NOMO-1 treated with DMSO at 0.1 percent for 48 hours (cell line): ENCODE data around the gene THBS2.
"Not testable (repeated sequence)": the region's sequence is repeated elsewhere in the genome, so short reads cannot be mapped to it uniquely, and the experiment has no call there.

Source experiments
- DNase-seq: peaks from one replicate; lab custom pipeline; 2025; ENCODE audit not compliant: unreplicated experiment; lab: John Stamatoyannopoulos, UW

The THBS2 gene

GRCh38 chr6:169273511-169273910 is 19.9 kb upstream of the THBS2 start:
- no peak for DNase-seq

DNA sequence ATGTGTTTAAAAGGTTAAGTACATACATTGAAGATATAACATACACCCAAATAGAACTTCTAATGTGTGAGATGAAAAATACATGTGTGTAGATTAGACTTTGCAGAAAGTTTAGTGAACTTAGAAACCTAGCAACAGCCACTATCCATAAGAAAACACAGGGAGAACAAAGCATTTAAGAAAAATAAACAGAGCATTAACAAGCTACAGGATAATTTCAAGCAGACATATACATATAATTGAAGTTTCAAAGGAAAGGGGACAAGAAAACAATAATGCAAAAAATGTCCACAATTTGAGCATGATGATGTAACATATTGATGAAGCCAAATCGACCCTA is 18.2 kb upstream of the THBS2 start:
- DNase-seq: no peak

DNA sequence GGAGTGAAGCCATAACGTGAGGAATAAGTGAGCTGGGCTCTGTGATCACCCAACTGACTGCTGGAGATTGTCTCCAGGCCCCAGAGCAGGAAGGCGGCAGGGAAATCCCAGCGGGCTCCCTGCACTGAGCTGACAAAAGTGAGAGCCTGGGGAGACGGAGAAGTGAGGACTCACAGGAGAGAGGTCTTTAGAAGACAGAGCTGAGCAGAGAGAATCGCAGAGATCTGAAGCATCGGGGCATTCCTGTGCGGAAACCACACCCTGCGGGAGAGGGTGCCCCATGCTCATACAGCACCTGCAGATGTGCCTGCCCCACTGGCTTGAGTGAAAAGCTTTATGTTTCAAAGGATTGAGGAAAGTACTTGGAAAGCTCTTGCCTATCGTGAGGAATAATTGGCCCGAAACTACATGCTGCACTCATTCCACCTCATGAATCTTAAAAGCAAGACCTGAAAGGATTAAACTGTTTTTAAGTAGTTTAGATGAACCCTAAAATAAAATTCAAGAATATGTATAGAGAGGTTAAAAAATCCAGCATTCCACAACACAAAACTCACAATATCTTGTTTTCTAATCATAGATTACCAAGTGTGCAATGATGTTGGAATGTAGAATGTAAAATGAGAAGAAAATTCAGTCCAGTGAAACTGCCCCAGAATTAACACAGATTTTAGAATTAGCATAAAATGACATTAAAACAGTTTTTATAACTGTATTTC is 17.7 kb upstream of the THBS2 start:
- no peak for DNase-seq

DNA sequence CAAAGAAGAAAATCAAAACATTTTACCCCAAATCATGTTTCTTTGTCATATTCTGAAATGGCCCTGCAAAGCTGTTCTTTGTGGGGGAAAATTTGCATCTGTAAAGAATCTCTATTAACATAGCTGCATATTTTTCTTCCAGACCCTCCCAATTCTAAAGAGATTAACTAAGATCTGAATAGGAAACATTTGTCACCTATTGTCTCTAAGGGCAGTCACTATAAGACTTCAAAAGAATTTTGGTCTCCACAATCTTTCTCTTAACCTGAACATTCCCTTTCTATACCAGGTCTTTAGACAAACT is 16.4 kb upstream of the THBS2 start:
- not testable (repeated sequence) for DNase-seq

DNA sequence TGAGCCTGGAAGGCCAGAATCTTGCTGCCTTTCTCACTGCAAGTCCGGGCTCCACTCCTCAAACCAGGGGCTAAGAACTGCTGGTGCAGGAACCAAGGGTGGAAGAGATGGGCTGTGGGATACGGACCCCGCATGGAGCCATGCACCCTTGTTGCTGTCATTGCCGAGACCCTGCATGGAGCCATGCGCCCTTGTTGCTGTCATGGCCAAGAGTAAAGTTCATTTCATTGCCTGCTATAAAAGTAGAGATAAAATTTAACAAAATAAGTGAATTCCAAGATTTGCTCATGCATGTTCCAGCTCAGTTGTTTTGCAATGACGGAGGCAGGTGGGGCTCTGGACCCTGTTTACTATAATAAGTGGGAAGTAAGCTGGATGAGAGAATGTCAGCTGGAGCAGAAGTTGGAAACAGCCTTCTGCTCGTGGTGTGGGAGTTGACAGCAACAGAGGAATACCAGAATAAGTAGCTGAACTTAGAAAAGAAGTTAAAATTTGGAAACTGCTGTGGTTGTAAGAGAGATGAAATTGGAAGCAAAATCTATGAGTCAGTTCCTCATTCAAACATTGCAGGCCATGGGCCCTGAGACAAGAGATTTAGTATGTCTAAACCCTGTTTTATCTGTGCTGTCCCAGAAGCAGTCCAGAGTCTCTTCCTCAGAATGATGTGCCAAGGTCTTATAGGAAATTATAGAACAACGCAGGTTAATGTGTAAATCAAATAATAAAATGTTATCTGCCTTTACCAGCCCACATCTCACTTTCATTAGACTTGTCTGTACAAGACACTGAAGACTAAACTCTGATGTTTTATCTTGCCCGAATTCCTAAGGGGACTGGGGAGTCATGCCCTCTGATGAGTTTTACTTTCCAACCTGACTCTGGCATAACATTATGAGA is 15.8 kb upstream of the THBS2 start:
- peak; percentile 87 for DNase-seq

DNA sequence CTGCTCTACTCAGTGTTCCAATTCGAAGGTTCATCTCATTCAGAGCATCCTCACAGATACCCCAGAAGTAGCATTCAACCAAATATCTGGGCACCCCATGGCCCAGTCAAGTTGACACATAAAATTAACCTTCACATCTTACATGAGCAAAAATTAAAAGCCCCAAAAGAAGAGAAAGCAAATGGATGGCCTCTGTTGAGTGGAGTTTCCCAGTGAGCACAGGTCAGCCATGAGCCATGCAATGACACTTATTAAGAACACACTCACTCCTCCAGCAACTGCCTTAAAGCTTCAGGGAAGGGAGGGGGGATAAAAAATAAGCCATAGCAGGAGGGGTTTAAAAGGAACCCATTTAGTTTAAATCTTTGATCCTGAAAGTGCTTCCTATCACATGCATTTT is 14.6 kb upstream of the THBS2 start:
- DNase-seq: no peak

GRCh38 chr6:169266746-169267591 is 13.3 kb upstream of the THBS2 start:
- DNase-seq: no peak

GRCh38 chr6:169266261-169266660 is 12.6 kb upstream of the THBS2 start:
- DNase-seq: no peak

- DNase-seq: no peak
Observed at GRCh38 chr6:169265486-169266131, 12.0 kb upstream of the THBS2 start.

DNA sequence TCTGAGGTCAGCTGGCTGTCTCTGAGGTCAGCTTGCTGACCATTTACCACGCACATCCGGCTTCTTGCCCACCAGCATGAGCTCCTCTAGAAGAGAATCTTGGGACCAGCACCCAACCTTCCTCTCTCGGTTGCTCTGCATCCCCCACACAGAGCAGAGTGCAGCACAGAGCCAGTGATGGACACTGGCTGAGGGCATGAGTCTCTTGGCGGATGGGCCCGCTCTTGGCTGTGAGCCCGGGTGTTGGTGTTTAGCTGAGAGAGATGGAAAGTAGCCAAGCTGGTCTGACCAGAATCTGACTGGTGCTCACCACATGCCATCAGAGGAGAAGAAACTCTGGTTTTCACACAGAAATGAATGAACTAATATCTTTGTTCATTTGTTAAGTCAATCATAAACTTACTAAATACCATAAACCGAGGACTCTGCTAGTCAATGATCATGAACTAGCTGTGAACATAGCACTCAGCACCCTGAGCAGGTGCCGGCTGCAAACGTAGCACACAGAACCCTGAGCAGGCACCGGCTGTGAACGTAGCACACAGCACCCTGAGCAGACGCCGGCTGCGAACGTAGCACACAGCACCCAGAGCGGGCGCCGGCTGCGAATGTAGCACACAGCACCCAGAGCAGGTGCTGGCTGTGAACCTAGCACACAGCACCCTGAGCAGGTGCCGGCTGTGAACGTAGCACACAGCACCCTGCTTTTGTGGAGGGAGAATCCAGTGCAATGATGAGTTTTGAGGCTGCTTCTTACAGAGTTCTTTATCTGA is 10.4 kb upstream of the THBS2 start:
- DNase-seq: no peak

DNA sequence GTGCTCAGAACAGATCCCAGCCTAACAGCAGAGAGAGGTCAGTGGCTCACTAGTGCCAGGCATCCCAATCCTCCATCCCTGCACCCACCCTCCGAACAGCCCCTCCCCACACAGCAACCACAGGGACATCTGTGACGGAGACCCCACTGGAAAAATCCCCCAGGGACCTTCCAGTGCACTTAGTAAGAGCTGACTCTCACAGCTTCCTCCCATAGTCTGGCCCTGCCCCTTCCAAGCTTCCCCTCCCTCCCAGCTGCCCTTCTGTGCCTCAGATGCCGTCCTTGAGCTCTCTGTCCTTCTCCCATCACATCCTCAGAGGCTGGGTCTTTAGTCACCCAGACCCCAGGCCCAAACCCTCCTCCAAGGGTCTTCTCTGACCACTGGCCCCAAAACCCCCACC is 9.7 kb upstream of the THBS2 start:
- no peak for DNase-seq

DNA sequence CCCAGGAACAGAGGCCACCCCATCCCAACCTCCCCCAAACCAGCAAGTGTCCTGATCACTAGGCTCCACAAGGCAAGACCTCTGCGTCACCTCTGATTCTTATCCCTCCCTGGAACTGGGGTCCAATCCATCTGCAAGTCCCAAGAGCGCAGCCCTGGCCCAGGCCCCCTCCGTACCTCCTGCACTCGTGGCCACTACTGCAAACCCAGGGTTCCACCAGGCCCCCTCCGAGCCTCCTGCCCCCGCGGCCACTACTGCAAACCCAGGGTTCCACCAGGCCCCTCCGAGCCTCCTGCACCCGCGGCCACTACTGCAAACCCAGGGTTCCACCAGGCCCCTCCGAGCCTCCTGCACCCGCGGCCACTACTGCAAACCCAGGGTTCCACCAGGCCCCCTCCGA is 9.0 kb upstream of the THBS2 start:
- not testable (repeated sequence) for DNase-seq

- DNase-seq: no peak
Observed at GRCh38 chr6:169256518-169256917, 2.9 kb upstream of the THBS2 start.

DNA sequence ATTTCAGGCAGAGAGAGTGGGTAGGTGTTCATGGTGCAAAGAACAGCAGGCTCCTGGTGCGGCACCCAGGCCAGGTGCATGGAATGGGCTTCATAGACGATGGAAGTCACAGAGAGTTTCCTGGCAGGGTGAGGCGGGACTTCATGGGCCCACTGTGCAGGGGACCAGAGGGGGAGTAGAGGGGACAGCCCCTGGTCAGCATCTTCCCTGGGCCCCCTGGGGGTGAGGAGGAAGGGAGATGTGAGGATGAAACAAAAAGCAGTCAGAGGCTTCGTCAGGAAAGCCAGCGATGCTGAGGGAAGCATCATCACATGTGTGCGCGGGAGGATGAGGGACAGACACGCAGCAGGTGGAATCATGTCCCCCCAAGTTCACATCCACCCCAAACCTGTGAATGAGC is 2.4 kb upstream of the THBS2 start:
- no peak for DNase-seq

DNA sequence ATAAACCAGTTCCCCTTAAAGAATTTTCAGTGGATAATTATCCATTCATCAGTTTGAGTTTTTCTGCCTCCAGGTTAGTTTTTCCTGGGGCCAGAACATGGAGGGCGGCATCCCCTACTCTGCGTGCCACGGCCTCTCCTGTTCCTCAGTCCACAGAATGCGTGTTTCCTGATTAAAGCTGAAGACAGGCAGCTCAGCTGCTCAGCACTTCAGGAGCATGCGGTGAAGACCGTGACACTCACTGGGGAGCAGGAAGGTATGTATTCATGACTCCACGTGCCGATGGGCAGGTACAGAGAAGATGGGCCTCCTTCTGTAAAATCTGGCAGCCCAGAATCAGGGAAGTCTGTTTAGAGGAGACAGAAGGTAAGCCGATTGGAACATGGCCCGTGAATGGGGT is 2.0 kb upstream of the THBS2 start:
- no peak for DNase-seq

- DNase-seq: no peak
Observed at GRCh38 chr6:169254456-169255316, 1.0 kb upstream of the THBS2 start.

- DNase-seq: no peak
Observed at GRCh38 chr6:169252505-169253189, 999 bp downstream of the THBS2 start.

- DNase-seq: no peak
Observed at GRCh38 chr6:169251822-169252504, 1.7 kb downstream of the THBS2 start.
